HG03460 (cell line): ENCODE measurements around the gene CAMTA2.
A peak's percentile ranks its signal among the peaks of the same experiment; 100 is the strongest.

ENCODE experiments used
- ATAC-seq: cut with Tn5 transposase; IDR thresholded peaks from one replicate; pipeline ENCODE4 v1.9.1; 2021; ENCODE audit not compliant: unreplicated experiment

CAMTA2 gene

DNA sequence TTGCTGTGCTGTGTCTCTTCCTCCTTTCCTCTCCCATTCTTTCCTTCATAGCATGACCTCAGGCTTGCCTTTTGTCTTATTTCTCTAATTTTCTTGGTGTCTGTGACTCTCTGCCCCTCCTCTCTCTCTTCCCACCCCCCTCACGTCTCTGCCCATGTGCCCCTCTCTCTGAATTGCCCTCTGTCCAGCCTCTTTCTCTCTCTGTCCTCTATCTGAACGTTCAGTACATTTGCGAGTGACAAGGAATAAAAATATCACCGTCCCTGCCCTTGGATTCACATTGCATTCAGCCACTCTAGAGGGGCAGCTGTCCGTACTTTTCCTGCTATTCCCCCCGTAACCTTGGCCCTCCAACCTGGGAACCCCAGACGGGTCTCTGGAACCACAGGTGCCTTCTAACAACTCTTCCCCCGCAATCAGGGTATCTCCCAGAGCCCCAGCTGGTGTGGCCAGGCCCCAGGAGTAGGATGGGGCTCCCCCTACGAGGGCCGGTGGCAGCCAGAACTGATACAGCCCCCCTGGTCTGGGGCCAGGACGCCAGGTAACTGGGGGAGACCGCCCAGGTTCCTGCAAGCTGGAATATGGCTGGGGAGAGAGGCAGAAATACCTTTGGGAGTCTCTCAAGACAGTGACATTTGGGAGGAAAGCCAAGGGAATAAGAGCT, 12.1 kb upstream of the CAMTA2 start:
- ATAC-seq, result no peak

- ATAC-seq, result no peak
Observed at GRCh38 chr17:4998732-4999429, 11.4 kb upstream of the CAMTA2 start.

- peak; percentile 9 for ATAC-seq
Observed at GRCh38 chr17:4998027-4998731, 10.7 kb upstream of the CAMTA2 start.

- ATAC-seq, result peak; percentile 87
Observed at GRCh38 chr17:4997302-4998026, 10.0 kb upstream of the CAMTA2 start, which contains the start of the genes INCA1 and KIF1C. TSS of gene INCA1 (minus strand) at chr17:4997522. CDS start at chr17:4994437, 3,085 bp downstream. TSS of gene KIF1C (plus strand) at chr17:4997950. CDS start at chr17:5000247, 2,297 bp downstream.

GRCh38 chr17:4994081-4994595, 6.7 kb upstream of the CAMTA2 start:
- ATAC-seq, result no peak

DNA sequence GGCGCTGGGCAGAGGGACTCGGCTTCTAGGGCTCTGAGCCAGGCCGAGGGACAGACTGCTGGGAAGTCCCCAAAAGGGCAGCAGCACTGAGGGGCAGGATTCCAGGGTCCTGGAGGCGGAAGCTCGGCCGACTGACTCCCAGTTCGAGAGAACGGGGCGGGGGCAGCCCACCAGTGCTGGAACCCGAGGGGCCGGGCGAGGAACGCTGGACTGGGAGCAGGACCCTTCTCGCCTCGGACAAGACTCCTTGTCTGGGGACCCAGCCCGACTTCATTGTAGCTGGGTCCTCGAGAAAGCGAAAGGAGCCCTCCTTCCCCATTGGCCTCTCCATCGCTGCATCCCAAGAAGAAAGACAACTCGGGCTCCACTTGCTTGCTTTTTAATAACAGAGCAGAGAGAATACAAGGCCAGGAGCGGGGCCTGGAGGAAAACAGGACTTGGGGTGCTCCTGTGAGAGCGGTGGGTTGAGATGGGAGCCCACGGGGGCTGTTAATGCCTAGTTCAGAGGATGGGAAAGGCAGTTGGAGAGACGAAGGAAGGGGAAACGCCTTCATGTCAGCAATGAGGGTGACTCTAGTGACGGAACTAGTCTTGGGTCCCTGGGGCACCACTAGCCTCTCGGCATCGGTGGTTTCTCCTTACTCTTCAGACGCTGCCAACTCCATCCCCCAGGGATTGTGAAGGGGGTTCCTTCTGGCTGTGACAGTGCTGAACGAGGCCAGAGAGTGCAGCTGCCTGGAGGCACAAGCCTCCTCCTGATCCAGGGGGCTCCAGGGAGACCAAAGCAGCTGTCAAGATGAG, 492 bp upstream of the CAMTA2 start:
- peak; percentile 4 for ATAC-seq

DNA sequence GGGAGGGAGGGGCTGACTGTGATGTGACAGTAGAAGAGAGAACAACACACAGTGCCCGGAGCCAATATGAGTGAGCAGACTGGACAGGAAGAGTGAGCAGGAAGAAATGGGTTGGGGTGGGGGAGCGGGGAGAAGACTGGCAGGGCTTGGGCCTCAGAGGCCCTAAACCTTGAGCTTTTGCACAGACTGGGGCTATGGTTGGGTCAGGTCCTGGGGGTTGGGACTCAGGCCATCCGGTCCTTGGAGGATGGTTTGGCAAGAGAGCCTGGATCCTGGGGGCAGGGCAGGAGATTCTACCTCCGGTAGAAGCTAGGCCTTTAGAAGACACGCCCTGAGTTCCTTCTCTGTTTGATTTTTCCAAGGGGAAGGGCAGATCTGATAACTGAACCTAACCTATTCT, 1.1 kb downstream of the CAMTA2 start:
- ATAC-seq, result no peak

- ATAC-seq, result no peak
Observed at GRCh38 chr17:4982305-4982704, 5.2 kb downstream of the CAMTA2 start.

- no peak for ATAC-seq
Observed at GRCh38 chr17:4980644-4981216, 6.7 kb downstream of the CAMTA2 start.

DNA sequence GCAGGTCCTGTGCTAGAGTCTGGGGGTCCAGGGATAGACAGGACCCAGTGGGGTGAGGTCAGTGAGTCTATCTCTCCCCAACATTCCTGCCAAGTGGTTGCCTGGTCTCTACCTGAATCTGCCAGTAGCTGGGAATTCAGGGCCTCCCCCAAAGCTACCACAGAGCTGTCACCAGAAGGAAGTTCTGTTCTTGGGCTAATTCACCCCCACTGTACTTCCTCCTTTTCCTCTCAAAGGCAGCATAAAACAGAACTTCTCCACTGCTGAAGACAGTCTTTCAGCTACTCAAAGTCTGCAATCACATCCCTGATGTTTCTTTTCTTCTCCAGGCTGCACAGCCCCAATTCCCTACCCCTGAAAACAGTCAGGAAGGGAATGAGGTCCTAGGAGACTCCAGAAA, 8.7 kb downstream of the CAMTA2 start:
- no peak for ATAC-seq

DNA sequence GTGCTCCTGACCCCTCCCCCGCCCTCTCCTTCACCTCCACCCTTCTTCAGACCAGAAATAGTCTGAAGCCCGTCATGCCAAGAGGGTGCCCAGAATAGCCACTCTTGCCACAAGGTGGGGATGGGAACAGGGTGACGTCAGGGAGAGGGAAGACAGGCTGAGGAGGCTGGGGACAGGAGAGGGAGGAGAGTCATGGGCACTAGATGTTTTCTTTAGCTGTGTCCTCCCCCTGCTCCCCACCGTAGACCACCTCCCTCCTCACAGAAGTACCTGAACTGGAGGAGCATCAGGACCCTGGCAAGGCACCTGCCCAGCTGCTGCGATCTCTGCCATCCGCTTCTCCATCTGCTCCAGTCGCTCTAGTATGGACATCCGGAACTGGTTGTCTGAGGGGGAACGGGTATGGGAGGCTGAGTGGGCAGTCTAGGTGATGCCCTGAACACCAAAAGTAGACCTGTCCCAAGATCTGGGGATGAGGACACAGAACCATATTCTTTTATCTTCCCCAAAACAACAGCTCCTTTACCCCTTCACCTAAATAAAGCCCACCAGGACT, 13.3 kb downstream of the CAMTA2 start:
- ATAC-seq, result no peak

DNA sequence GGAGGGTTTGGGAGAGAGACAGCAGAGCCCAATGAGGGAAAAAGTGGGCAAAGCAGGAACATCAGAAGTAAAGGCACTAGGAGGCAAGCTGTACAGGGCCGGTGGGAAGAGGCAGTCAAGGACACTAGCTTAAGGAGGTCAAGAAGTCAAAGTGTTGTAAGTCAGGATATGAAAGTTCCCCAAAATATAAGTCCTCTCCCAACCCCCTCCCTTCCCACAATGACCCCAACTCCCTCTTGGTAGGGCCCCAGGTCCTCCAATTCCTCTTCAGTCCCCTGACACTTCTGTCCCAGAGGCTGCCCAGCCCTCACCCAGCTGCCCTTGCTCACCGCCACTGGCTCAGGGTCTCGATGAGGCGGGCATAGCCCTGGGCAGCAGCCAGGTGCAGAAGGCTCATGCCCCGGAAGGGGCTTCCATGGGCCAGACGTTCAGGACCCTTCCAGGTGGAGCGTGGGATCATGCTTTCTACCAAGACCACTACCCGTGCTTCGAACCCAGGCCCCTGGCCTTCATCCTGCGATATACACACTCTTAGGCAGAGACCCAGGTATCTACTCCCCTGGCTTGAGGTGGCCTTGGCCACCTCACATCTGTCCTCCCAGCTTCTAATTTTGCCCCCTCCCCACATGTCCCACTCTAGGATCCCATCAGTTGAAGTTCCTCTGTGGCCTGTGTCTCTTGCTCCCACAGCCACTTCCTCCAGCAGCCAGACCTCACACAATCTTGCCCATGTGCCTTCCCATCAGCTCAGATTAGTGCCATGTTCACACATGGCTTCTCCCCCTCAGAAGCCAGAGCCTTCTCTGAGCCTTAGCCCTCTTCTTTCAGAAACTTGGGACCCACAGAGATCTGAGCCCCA, 14.0 kb downstream of the CAMTA2 start:
- ATAC-seq, result no peak

GRCh38 chr17:4972752-4973151, 14.7 kb downstream of the CAMTA2 start:
- no peak for ATAC-seq

DNA sequence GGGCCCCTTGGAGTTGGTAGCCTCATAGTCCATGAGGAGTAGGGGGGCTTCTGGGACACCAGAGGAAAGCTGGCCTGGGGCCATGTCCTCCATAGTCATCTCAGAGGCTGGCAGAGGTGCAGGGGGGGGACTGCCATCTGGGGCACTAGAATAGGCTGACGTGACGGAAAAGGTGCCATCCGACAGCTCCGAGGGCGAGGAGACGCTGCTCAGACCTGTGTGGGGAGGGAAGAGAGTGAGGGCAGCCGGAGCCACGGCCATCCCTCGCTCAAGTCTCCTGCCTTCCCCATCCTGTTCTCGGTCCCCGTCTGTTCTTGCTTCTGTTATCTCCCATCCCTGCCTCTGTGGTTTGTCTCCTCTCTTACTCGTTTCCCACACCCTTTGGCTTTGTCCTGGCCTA, 15.2 kb downstream of the CAMTA2 start:
- no peak for ATAC-seq

DNA sequence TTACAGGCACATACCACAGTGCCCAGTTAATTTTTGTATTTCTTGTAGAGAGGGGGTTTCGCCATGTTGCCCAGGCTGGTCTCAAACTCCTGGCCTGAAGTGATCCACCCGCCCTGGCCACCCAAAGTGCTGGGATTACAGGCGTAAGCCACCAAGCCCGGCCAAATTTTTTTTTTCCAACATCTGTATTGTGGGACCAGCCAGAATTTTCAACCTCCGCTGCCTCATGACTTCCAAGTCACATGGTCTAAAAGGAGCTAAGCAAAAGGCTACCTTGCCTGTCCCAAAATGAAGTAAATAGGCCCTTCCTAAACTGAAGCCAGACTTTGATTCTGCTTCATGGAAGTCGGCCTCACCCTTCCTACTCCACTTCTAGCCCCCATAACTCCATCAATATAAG, 15.6 kb downstream of the CAMTA2 start:
- no peak for ATAC-seq

DNA sequence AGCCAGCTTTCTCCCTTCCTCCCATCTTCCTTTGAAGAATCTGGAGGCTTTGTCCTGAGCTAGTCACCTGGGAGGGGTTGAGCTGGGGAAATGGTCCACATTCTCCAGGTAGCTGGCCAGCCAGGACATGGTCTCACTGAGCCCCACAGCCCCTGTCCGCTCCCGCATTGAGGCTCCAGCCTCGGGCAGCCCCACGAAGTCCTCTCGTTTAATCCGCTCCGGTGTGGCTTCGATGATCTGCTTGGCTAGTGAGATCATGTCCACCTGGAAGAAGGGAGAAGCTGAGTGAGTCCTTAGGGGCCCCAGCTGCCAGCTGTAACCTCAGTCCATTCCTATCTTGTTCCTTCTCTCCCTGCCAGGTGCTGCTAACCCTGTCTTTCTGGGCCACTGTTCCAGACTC, 17.2 kb downstream of the CAMTA2 start:
- no peak for ATAC-seq

GRCh38 chr17:4969551-4970173, 17.8 kb downstream of the CAMTA2 start:
- ATAC-seq, result no peak

GRCh38 chr17:4969047-4969550, 18.4 kb downstream of the CAMTA2 start:
- no peak for ATAC-seq
